ENCODE data around the gene ESPN.

The ESPN gene

GRCh38 chr1:6401673-6402072 is 22.9 kb upstream of the ESPN start:
- Histone ChIP-seq H3K9me3 (ENCODE audit: insufficient read depth, low read depth, low read length) (no peaks in the 10 kb centered on the region), H3K27me3 (ENCODE audit: insufficient read depth, low read length, poor library complexity, severe bottlenecking) (no peaks in the 10 kb centered on the region), H3K79me2 (ENCODE audit: insufficient read depth, low read length) (no peaks in the 10 kb centered on the region), H3K9me2 (replicated peaks; ENCODE audit: low read depth, low read length) (no peaks in the 10 kb centered on the region), H2AFZ (ENCODE audit: low read length) (no peak overlapping the region), H3F3A (ENCODE audit: low read depth) (no peaks in the 10 kb centered on the region), H3K4me2 (ENCODE audit: low read depth, low read length, poor library complexity, severe bottlenecking) (no peak overlapping the region), H3K9ac (ENCODE audit: low read depth, low read length, poor library complexity, severe bottlenecking) (no peak overlapping the region), H3K4me1 (ENCODE audit: insufficient read depth, low read length, poor library complexity, severe bottlenecking) (no peaks in the 10 kb centered on the region), H4K20me1 (ENCODE audit: insufficient read depth, low read length, poor library complexity, severe bottlenecking) (no peaks in the 10 kb centered on the region), H3K4me3 (ENCODE audit: low read length, poor library complexity, severe bottlenecking) (no peak overlapping the region), H3K36me3 (ENCODE audit: insufficient read depth, low read length) (no peaks in the 10 kb centered on the region)
- no peak for TF ChIP-seq CTCF (conservative IDR thresholded peaks at IDR 0.05; ENCODE audit: low read length)
- TF ChIP-seq EZH2phosphoT487 (IDR thresholded peaks at IDR 0.05; ENCODE audit: borderline replicate concordance): no peak

DNA sequence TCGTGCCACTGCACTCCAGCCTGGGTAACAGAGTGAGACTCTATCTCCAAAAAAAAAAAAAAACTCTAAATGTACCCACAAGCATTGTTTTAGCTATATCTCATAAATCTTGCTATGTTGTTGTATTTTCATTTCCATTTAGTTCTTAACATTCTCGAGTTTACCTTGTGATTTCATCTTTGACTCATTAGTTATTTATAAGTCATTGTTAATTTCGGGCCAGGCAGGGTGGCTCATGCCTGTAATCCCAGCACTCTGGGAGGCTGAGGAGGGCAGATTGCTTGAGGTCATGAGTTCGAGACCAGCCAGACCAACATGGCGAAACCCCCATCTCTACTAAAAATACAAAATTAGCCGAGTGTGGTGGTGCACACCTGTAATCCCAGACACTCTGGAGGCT is 16.6 kb upstream of the ESPN start:
- H3K4me1 ChIP-seq (ENCODE audit: insufficient read depth, low read length, poor library complexity, severe bottlenecking): no peaks in the 10 kb centered on the region
- no peak overlapping the region for H3K4me2 ChIP-seq (ENCODE audit: low read depth, low read length, poor library complexity, severe bottlenecking)
- H3K36me3 ChIP-seq (ENCODE audit: insufficient read depth, low read length): no peaks in the 10 kb centered on the region
- TF ChIP-seq EZH2phosphoT487 (IDR thresholded peaks at IDR 0.05; ENCODE audit: borderline replicate concordance): no peak
- no peak for TF ChIP-seq CTCF (conservative IDR thresholded peaks at IDR 0.05; ENCODE audit: low read length)
- H3K4me3 ChIP-seq (ENCODE audit: low read length, poor library complexity, severe bottlenecking): no peak overlapping the region
- no peak overlapping the region for H2AFZ ChIP-seq (ENCODE audit: low read length)
- no peak overlapping the region for H3K9ac ChIP-seq (ENCODE audit: low read depth, low read length, poor library complexity, severe bottlenecking)
- no peaks in the 10 kb centered on the region for H3K27me3 ChIP-seq (ENCODE audit: insufficient read depth, low read length, poor library complexity, severe bottlenecking)
- H4K20me1 ChIP-seq (ENCODE audit: insufficient read depth, low read length, poor library complexity, severe bottlenecking): no peaks in the 10 kb centered on the region
- H3K9me3 ChIP-seq (ENCODE audit: insufficient read depth, low read depth, low read length): no peaks in the 10 kb centered on the region
- no peaks in the 10 kb centered on the region for H3K79me2 ChIP-seq (ENCODE audit: insufficient read depth, low read length)
- no peaks in the 10 kb centered on the region for H3K9me2 ChIP-seq (replicated peaks; ENCODE audit: low read depth, low read length)
- H3F3A ChIP-seq (ENCODE audit: low read depth): no peaks in the 10 kb centered on the region

DNA sequence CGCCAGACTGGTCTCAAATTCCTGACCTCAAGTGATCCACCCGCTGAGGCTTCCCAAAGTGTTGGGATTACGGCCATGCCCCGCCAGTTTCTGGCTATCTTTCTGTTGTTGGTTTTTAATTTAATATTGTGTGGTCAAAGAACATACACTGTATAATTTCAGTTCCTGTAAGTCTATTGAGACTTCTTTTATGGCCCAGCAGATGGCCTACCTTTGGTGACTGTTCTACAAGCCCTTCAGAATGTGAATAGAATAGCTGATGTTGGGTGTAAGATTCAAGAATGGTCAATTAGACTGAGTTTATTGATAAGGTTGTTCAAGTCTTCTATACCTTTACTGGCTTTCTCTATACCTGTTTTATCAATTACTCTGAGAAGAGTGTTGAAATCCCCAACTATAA is 15.5 kb upstream of the ESPN start:
- no peak overlapping the region for H3K9ac ChIP-seq (ENCODE audit: low read depth, low read length, poor library complexity, severe bottlenecking)
- H3K36me3 ChIP-seq (ENCODE audit: insufficient read depth, low read length): no peaks in the 10 kb centered on the region
- H3K4me3 ChIP-seq (ENCODE audit: low read length, poor library complexity, severe bottlenecking): no peak overlapping the region
- H2AFZ ChIP-seq (ENCODE audit: low read length): no peak overlapping the region
- H3F3A ChIP-seq (ENCODE audit: low read depth): no peaks in the 10 kb centered on the region
- TF ChIP-seq EZH2phosphoT487 (IDR thresholded peaks at IDR 0.05; ENCODE audit: borderline replicate concordance) (no peak), CTCF (conservative IDR thresholded peaks at IDR 0.05; ENCODE audit: low read length) (peak; percentile 25; the same call in 1 of the 2 replicates)
- H4K20me1 ChIP-seq (ENCODE audit: insufficient read depth, low read length, poor library complexity, severe bottlenecking): no peaks in the 10 kb centered on the region
- no peaks in the 10 kb centered on the region for H3K27me3 ChIP-seq (ENCODE audit: insufficient read depth, low read length, poor library complexity, severe bottlenecking)
- no peaks in the 10 kb centered on the region for H3K9me3 ChIP-seq (ENCODE audit: insufficient read depth, low read depth, low read length)
- no peaks in the 10 kb centered on the region for H3K4me1 ChIP-seq (ENCODE audit: insufficient read depth, low read length, poor library complexity, severe bottlenecking)
- H3K79me2 ChIP-seq (ENCODE audit: insufficient read depth, low read length): no peaks in the 10 kb centered on the region
- no peaks in the 10 kb centered on the region for H3K9me2 ChIP-seq (replicated peaks; ENCODE audit: low read depth, low read length)
- H3K4me2 ChIP-seq (ENCODE audit: low read depth, low read length, poor library complexity, severe bottlenecking): no peak overlapping the region

Measured in Loucy (cell line).